ENCODE measurements around the gene WNT11.

The WNT11 gene

GRCh38 chr11:76237914-76238313, 31.6 kb upstream of the WNT11 start:
- no peaks in the 10 kb centered on the region for H3K36me3 ChIP-seq (ENCODE audit: insufficient read depth, low read length)
- H3K4me1 ChIP-seq (ENCODE audit: insufficient read depth, low read length), result peaks cover 8% of the 10 kb centered on the region; the same call in 1 of the 2 replicates
- no peak overlapping the region for H3K4me3 ChIP-seq (ENCODE audit: low read length)
- H3K9me3 ChIP-seq (ENCODE audit: insufficient read depth, low read depth, low read length), result no peaks in the 10 kb centered on the region
- H3K27me3 ChIP-seq (ENCODE audit: insufficient read depth, low read length), result peaks cover 8% of the 10 kb centered on the region
- no peak overlapping the region for H3K9ac ChIP-seq (ENCODE audit: low read depth, low read length)
- no peak overlapping the region for H3K27ac ChIP-seq (ENCODE audit: low read depth, low read length)

GRCh38 chr11:76237000-76237649, 30.8 kb upstream of the WNT11 start:
- 87% methylated on average over 8 of the region's 8 CpGs for WGBS
- Histone ChIP-seq H3K27me3 (ENCODE audit: insufficient read depth, low read length) (peaks cover under 1% of the 10 kb centered on the region; the same call in 1 of the 2 replicates), H3K27ac (ENCODE audit: low read depth, low read length) (no peak overlapping the region), H3K36me3 (ENCODE audit: insufficient read depth, low read length) (no peaks in the 10 kb centered on the region), H3K4me1 (ENCODE audit: insufficient read depth, low read length) (peaks cover 8% of the 10 kb centered on the region; the same call in 1 of the 2 replicates), H3K9ac (ENCODE audit: low read depth, low read length) (no peak overlapping the region), H3K4me3 (ENCODE audit: low read length) (peak overlapping the region; percentile 83), H3K9me3 (ENCODE audit: insufficient read depth, low read depth, low read length) (no peaks in the 10 kb centered on the region)

- H3K9me3 ChIP-seq (ENCODE audit: insufficient read depth, low read depth, low read length), result no peaks in the 10 kb centered on the region
- H3K36me3 ChIP-seq (ENCODE audit: insufficient read depth, low read length), result no peaks in the 10 kb centered on the region
- H3K27me3 ChIP-seq (ENCODE audit: insufficient read depth, low read length), result no peaks in the 10 kb centered on the region
- peaks cover 8% of the 10 kb centered on the region; the same call in 1 of the 2 replicates for H3K4me1 ChIP-seq (ENCODE audit: insufficient read depth, low read length)
- 1% methylated on average over 44 of the region's 44 CpGs for WGBS
- peak overlapping the region; percentile 83 for H3K4me3 ChIP-seq (ENCODE audit: low read length)
- H3K9ac ChIP-seq (ENCODE audit: low read depth, low read length), result peak overlapping the region; percentile 69
- H3K27ac ChIP-seq (ENCODE audit: low read depth, low read length), result no peak overlapping the region
Measured at GRCh38 chr11:76236092-76236999, 30.0 kb upstream of the WNT11 start.

- Histone ChIP-seq H3K4me3 (ENCODE audit: low read length) (peak overlapping the region; percentile 83), H3K27me3 (ENCODE audit: insufficient read depth, low read length) (0 out of 2 replicates have a peak, but pooled peaks cover 4% of the 10 kb centered on the region), H3K9ac (ENCODE audit: low read depth, low read length) (peak overlapping the region; percentile 77), H3K9me3 (ENCODE audit: insufficient read depth, low read depth, low read length) (no peaks in the 10 kb centered on the region), H3K4me1 (ENCODE audit: insufficient read depth, low read length) (peaks cover 8% of the 10 kb centered on the region; the same call in 1 of the 2 replicates), H3K27ac (ENCODE audit: low read depth, low read length) (peak overlapping the region; percentile 57; the same call in 1 of the 2 replicates), H3K36me3 (ENCODE audit: insufficient read depth, low read length) (no peaks in the 10 kb centered on the region)
- under 1% methylated on average over 65 of the region's 65 CpGs for WGBS
Measured at GRCh38 chr11:76235233-76236091, 29.2 kb upstream of the WNT11 start.

- peak overlapping the region; percentile 83 for H3K4me3 ChIP-seq (ENCODE audit: low read length)
- H3K36me3 ChIP-seq (ENCODE audit: insufficient read depth, low read length), result no peaks in the 10 kb centered on the region
- 0 out of 2 replicates have a peak, but pooled peaks cover 4% of the 10 kb centered on the region for H3K27me3 ChIP-seq (ENCODE audit: insufficient read depth, low read length)
- WGBS, result 12% methylated on average over 38 of the region's 38 CpGs
- H3K9me3 ChIP-seq (ENCODE audit: insufficient read depth, low read depth, low read length), result no peaks in the 10 kb centered on the region
- H3K9ac ChIP-seq (ENCODE audit: low read depth, low read length), result peak overlapping the region; percentile 77
- H3K27ac ChIP-seq (ENCODE audit: low read depth, low read length), result peak overlapping the region; percentile 57; the same call in 1 of the 2 replicates
- peaks cover 8% of the 10 kb centered on the region; the same call in 1 of the 2 replicates for H3K4me1 ChIP-seq (ENCODE audit: insufficient read depth, low read length)
Measured at GRCh38 chr11:76234416-76235232, 28.3 kb upstream of the WNT11 start.

- Histone ChIP-seq H3K4me1 (ENCODE audit: insufficient read depth, low read length) (peaks cover 8% of the 10 kb centered on the region; the same call in 1 of the 2 replicates), H3K27me3 (ENCODE audit: insufficient read depth, low read length) (0 out of 2 replicates have a peak, but pooled peaks cover 4% of the 10 kb centered on the region), H3K9me3 (ENCODE audit: insufficient read depth, low read depth, low read length) (no peaks in the 10 kb centered on the region), H3K9ac (ENCODE audit: low read depth, low read length) (no peak overlapping the region), H3K36me3 (ENCODE audit: insufficient read depth, low read length) (no peaks in the 10 kb centered on the region), H3K4me3 (ENCODE audit: low read length) (peak overlapping the region; percentile 83), H3K27ac (ENCODE audit: low read depth, low read length) (no peak overlapping the region)
- WGBS, result 70% methylated on average over 8 of the region's 8 CpGs
Measured at GRCh38 chr11:76234021-76234415, 27.7 kb upstream of the WNT11 start.

- 92% methylated on average over 9 of the region's 9 CpGs for WGBS
- Histone ChIP-seq H3K27me3 (ENCODE audit: insufficient read depth, low read length) (0 out of 2 replicates have a peak, but pooled peaks cover 4% of the 10 kb centered on the region), H3K4me1 (ENCODE audit: insufficient read depth, low read length) (peaks cover 8% of the 10 kb centered on the region; the same call in 1 of the 2 replicates), H3K9me3 (ENCODE audit: insufficient read depth, low read depth, low read length) (no peaks in the 10 kb centered on the region), H3K27ac (ENCODE audit: low read depth, low read length) (no peak overlapping the region), H3K9ac (ENCODE audit: low read depth, low read length) (no peak overlapping the region), H3K36me3 (ENCODE audit: insufficient read depth, low read length) (no peaks in the 10 kb centered on the region), H3K4me3 (ENCODE audit: low read length) (no peak overlapping the region)
Measured at GRCh38 chr11:76233196-76233921, 27.1 kb upstream of the WNT11 start.

- Histone ChIP-seq H3K9me3 (ENCODE audit: insufficient read depth, low read depth, low read length) (no peaks in the 10 kb centered on the region), H3K36me3 (ENCODE audit: insufficient read depth, low read length) (no peaks in the 10 kb centered on the region), H3K27ac (ENCODE audit: low read depth, low read length) (no peak overlapping the region), H3K4me1 (ENCODE audit: insufficient read depth, low read length) (peaks cover 8% of the 10 kb centered on the region; the same call in 1 of the 2 replicates), H3K27me3 (ENCODE audit: insufficient read depth, low read length) (0 out of 2 replicates have a peak, but pooled peaks cover 4% of the 10 kb centered on the region), H3K4me3 (ENCODE audit: low read length) (no peak overlapping the region), H3K9ac (ENCODE audit: low read depth, low read length) (no peak overlapping the region)
- WGBS, result 63% methylated on average over 7 of the region's 10 CpGs
Measured at GRCh38 chr11:76232026-76232665, 25.8 kb upstream of the WNT11 start.

GRCh38 chr11:76231121-76231738, 24.9 kb upstream of the WNT11 start:
- no peak overlapping the region for H3K4me3 ChIP-seq (ENCODE audit: low read length)
- H3K27ac ChIP-seq (ENCODE audit: low read depth, low read length), result no peak overlapping the region
- H3K27me3 ChIP-seq (ENCODE audit: insufficient read depth, low read length), result 0 out of 2 replicates have a peak, but pooled peaks cover 4% of the 10 kb centered on the region
- H3K9ac ChIP-seq (ENCODE audit: low read depth, low read length), result no peak overlapping the region
- H3K4me1 ChIP-seq (ENCODE audit: insufficient read depth, low read length), result peaks cover 8% of the 10 kb centered on the region; the same call in 1 of the 2 replicates
- WGBS, result 91% methylated on average over 6 of the region's 6 CpGs
- no peaks in the 10 kb centered on the region for H3K9me3 ChIP-seq (ENCODE audit: insufficient read depth, low read depth, low read length)
- H3K36me3 ChIP-seq (ENCODE audit: insufficient read depth, low read length), result no peaks in the 10 kb centered on the region
